Nephron progenitor cell (in vitro differentiated cells): Measurements from ENCODE around the gene ABAT.
"Not testable (repeated sequence)": the region's sequence is repeated elsewhere in the genome, so short reads cannot be mapped to it uniquely, and the experiment has no call there.

Source experiments
- DNase-seq: peaks from one replicate; pipeline ENCODE4 v3.0.0; 2021
- H3K27ac Mint-ChIP-seq: 2 replicates; pipeline ENCODE4 v1.8.0; 2021; ENCODE audit warnings: mild to moderate bottlenecking, moderate library complexity, mixed read lengths
- H3K27me3 Mint-ChIP-seq: 2 replicates; pipeline ENCODE4 v1.8.0; 2021; ENCODE audit warnings: mild to moderate bottlenecking, low read depth, mixed read lengths; ENCODE audit not compliant: poor library complexity
- H3K36me3 Mint-ChIP-seq: 2 replicates; pipeline ENCODE4 v1.8.0; 2021; ENCODE audit warnings: low read depth, mixed read lengths
- H3K4me1 Mint-ChIP-seq: 2 replicates; pipeline ENCODE4 v1.8.0; 2021; ENCODE audit warnings: mixed read lengths
- H3K4me3 Mint-ChIP-seq: 2 replicates; pipeline ENCODE4 v1.8.0; 2021; ENCODE audit warnings: mild to moderate bottlenecking, moderate library complexity, mixed read lengths
- H3K9me3 Mint-ChIP-seq: 2 replicates; pipeline ENCODE4 v1.8.0; 2021; ENCODE audit warnings: mild to moderate bottlenecking, moderate library complexity, mixed read lengths
- CTCF ChIP-seq: fragments of 200-600 bp; sonication (generic); IDR thresholded peaks from 2 replicates; pipeline ENCODE4 v1.5.0; 2021; ENCODE audit warnings: antibody characterized with exemption

Gene ABAT

GRCh38 chr16:8646326-8647053, 27.9 kb upstream of the ABAT start:
- Mint-ChIP-seq H3K36me3 (peaks cover 71% of the 10 kb centered on the region), H3K27ac (peak overlapping the region; percentile 17), H3K9me3 (no peaks in the 10 kb centered on the region), H3K27me3 (no peaks in the 10 kb centered on the region), H3K4me1 (peaks cover 1% of the 10 kb centered on the region), H3K4me3 (no peak overlapping the region)
- no peak for TF ChIP-seq CTCF
- no peak for DNase-seq

- no peak overlapping the region for H3K27ac Mint-ChIP-seq
- H3K9me3 Mint-ChIP-seq = no peaks in the 10 kb centered on the region
- H3K36me3 Mint-ChIP-seq = peaks cover 57% of the 10 kb centered on the region
- TF ChIP-seq CTCF = no peak
- no peak overlapping the region for H3K4me3 Mint-ChIP-seq
- H3K27me3 Mint-ChIP-seq = no peaks in the 10 kb centered on the region
- no peak for DNase-seq
- H3K4me1 Mint-ChIP-seq = peaks cover 5% of the 10 kb centered on the region
Measured at GRCh38 chr16:8647721-8648318, 26.6 kb upstream of the ABAT start.

GRCh38 chr16:8648877-8649276, 25.5 kb upstream of the ABAT start:
- Mint-ChIP-seq H3K36me3 (peaks cover 47% of the 10 kb centered on the region), H3K4me1 (peaks cover 5% of the 10 kb centered on the region), H3K27ac (peak overlapping the region; percentile 74), H3K9me3 (no peaks in the 10 kb centered on the region), H3K27me3 (no peaks in the 10 kb centered on the region), H3K4me3 (no peak overlapping the region)
- DNase-seq = no peak
- no peak for TF ChIP-seq CTCF

GRCh38 chr16:8649829-8650554, 24.4 kb upstream of the ABAT start:
- H3K27me3 Mint-ChIP-seq = no peaks in the 10 kb centered on the region
- H3K4me1 Mint-ChIP-seq = peaks cover 5% of the 10 kb centered on the region
- no peak overlapping the region for H3K4me3 Mint-ChIP-seq
- no peak for TF ChIP-seq CTCF
- no peaks in the 10 kb centered on the region for H3K9me3 Mint-ChIP-seq
- no peak for DNase-seq
- no peak overlapping the region for H3K27ac Mint-ChIP-seq
- H3K36me3 Mint-ChIP-seq = peaks cover 36% of the 10 kb centered on the region

- not testable (repeated sequence) for H3K4me1 Mint-ChIP-seq, DNase-seq, H3K27ac Mint-ChIP-seq
Measured at GRCh38 chr16:8651958-8652357, 22.5 kb upstream of the ABAT start.

GRCh38 chr16:8655184-8655717, 19.2 kb upstream of the ABAT start:
- peak; percentile 20 for DNase-seq
- Mint-ChIP-seq H3K4me1 (peaks cover 5% of the 10 kb centered on the region), H3K4me3 (no peak overlapping the region), H3K27ac (no peak overlapping the region), H3K27me3 (peaks cover 15% of the 10 kb centered on the region), H3K36me3 (no peaks in the 10 kb centered on the region), H3K9me3 (no peaks in the 10 kb centered on the region)
- peak; percentile 51 for TF ChIP-seq CTCF

More at GRCh38 chr16:8651958-8652357, 22.5 kb upstream of the ABAT start:
- not testable (repeated sequence) for H3K9me3 Mint-ChIP-seq, H3K4me3 Mint-ChIP-seq, H3K27me3 Mint-ChIP-seq
- H3K36me3 Mint-ChIP-seq = peaks cover 18% of the 10 kb centered on the region
